Neutrophil (primary cell): ENCODE data around the gene SCLY.

Source experiments
- H3K27ac ChIP-seq: fragments of 200-600 bp; sonication (generic); 2 replicates; pipeline ENCODE4 v1.5.1; 2016; ENCODE audit warnings: mild to moderate bottlenecking, moderate library complexity
- H3K27me3 ChIP-seq: fragments of 200-600 bp; sonication (generic); 2 replicates; pipeline ENCODE4 v1.6.0; 2016; ENCODE audit warnings: mild to moderate bottlenecking
- H3K36me3 ChIP-seq: fragments of 200-600 bp; sonication (generic); 2 replicates; pipeline ENCODE4 v1.5.1; 2017
- H3K4me1 ChIP-seq, 2 experiments: fragments of 200-600 bp in 1 of 2; sonication (generic) in 1 of 2; 1 replicate in 1 of 2; 2 replicates in 1 of 2; pipeline versions ENCODE4 v1.5.1 to v1.6.1; 2013 to 2016; ENCODE audit warnings: low read depth in 1 of 2, low read length in 1 of 2, mild to moderate bottlenecking in 1 of 2, moderate library complexity in 1 of 2; ENCODE audit not compliant: control insufficient read depth in 1 of 2, insufficient read depth in 1 of 2
- H3K4me3 ChIP-seq, 2 experiments: fragments of 200-600 bp in 1 of 2; sonication (generic) in 1 of 2; 1 replicate in 1 of 2; 2 replicates in 1 of 2; pipeline ENCODE4 v1.5.1; 2013 to 2016; ENCODE audit warnings: low read depth in 1 of 2, low read length in 1 of 2, mild to moderate bottlenecking in 1 of 2, moderate library complexity in 1 of 2
- H3K9me3 ChIP-seq: fragments of 200-600 bp; sonication (generic); 2 replicates; pipeline ENCODE4 v1.5.1; 2016
- TF ChIP-seq, protein P1 (sequence below): fragments of 200-600 bp; sonication (generic); IDR thresholded peaks from 2 replicates; pipeline ENCODE4 v1.5.1; 2016; ENCODE audit warnings: antibody characterized with exemption

Gene SCLY

DNA sequence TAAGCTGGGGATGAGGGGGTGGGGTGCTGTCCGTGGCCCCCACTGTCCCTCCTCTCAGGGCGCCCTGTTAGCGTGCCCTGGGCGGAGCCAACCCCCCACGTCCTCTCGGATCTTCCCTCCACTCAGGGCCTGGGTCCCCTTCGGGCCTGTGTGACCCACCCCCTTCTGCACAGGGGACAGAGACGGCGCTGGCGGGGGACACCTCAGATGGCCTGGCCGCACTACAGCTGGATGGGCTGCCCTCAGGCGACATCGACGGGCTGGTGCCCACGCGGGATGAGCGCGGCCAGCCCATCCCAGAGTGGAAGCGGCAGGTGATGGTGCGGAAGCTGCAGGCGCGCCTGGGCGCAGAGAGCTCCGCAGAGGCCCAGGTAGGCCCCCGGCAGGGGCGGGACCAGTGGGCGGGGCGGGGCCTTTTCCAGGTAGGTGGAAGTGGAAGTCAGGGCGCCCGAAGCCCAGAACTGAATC lies 67.8 kb downstream of the SCLY start:
- TF ChIP-seq, protein P1, sequence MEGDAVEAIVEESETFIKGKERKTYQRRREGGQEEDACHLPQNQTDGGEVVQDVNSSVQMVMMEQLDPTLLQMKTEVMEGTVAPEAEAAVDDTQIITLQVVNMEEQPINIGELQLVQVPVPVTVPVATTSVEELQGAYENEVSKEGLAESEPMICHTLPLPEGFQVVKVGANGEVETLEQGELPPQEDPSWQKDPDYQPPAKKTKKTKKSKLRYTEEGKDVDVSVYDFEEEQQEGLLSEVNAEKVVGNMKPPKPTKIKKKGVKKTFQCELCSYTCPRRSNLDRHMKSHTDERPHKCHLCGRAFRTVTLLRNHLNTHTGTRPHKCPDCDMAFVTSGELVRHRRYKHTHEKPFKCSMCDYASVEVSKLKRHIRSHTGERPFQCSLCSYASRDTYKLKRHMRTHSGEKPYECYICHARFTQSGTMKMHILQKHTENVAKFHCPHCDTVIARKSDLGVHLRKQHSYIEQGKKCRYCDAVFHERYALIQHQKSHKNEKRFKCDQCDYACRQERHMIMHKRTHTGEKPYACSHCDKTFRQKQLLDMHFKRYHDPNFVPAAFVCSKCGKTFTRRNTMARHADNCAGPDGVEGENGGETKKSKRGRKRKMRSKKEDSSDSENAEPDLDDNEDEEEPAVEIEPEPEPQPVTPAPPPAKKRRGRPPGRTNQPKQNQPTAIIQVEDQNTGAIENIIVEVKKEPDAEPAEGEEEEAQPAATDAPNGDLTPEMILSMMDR: no peak
- H3K4me1 ChIP-seq: no peaks in the 10 kb centered on the region
- H3K9me3 ChIP-seq: no peaks in the 10 kb centered on the region

DNA sequence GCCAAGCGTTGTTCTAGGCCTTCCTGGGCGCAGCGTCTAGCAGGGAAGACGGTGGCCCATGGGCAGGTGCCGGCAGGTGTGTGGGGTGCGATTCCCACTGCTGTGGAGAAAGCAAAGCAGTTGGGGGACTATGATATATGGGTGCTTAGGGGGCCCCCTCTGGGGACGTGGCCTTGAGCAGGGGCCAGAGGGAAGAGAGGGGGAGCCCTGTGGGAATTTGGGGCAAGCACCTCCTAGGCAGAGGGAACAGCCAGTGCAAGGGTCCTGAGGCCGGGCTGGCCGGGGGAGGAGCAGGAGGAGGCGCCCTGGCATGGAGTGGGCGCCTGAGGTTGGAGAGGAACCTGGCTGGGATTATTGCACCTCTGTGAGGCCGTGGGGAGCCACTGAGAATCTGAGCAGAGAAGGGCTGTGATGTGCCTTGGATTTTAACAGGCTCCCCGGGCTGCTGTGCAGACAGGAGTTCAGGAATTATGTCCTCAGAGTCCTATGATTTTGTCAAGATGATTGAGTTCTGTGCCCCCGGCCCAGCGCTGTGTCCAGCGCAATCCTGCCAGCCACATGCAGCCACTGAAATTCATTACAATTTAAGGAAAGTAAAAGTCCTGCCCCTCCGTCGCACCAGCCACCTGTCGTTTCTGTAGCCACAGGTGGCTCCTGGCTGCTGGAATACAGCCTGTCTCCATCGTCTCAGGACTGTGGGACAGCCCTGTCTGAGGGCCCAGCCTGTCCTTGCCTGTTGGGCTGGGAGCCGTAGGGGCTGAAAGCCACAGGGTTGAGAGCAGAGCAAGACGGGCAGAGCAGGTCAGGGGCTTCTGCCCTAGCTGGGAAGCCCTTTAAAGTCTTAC lies 68.6 kb downstream of the SCLY start:
- H3K4me3 ChIP-seq: no peak overlapping the region
- no peak overlapping the region for H3K27ac ChIP-seq
- H3K27me3 ChIP-seq: peaks cover 12% of the 10 kb centered on the region
- H3K36me3 ChIP-seq: no peaks in the 10 kb centered on the region
- no peaks in the 10 kb centered on the region for H3K9me3 ChIP-seq
- no peaks in the 10 kb centered on the region for H3K4me1 ChIP-seq
- TF ChIP-seq, protein P1: no peak

More for the DNA sequence above, 67.8 kb downstream of the SCLY start:
- Histone ChIP-seq H3K4me3 (no peak overlapping the region), H3K27ac (no peak overlapping the region), H3K36me3 (no peaks in the 10 kb centered on the region), H3K27me3 (peaks cover 12% of the 10 kb centered on the region)

DNA sequence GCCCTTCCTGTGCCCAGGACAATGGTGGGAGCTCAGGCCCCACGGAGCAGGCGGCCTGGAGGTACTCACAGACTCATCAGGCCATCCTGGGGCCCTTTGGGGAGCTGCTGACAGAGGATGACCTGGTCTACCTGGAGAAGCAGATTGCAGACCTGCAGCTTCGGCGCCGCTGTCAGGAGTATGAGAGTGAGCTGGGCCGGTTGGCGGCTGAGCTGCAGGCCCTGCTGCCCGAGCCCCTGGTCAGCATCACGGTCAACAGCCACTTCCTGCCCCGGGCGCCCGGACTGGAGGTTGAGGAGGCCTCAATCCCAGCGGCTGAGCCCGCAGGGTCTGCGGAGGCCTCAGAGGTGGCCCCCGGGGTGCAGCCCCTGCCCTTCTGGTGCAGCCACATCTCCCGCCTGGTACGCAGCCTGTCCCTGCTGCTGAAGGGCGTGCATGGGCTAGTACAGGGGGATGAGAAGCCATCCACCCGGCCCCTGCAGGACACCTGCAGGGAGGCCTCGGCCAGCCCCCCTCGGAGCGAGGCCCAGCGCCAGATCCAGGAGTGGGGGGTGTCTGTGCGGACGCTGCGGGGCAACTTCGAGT lies 69.4 kb downstream of the SCLY start:
- no peak overlapping the region for H3K4me3 ChIP-seq
- H3K36me3 ChIP-seq: no peaks in the 10 kb centered on the region
- TF ChIP-seq, protein P1: no peak
- H3K27ac ChIP-seq: no peak overlapping the region
- H3K27me3 ChIP-seq: peaks cover 12% of the 10 kb centered on the region
- no peaks in the 10 kb centered on the region for H3K9me3 ChIP-seq
- no peaks in the 10 kb centered on the region for H3K4me1 ChIP-seq

DNA sequence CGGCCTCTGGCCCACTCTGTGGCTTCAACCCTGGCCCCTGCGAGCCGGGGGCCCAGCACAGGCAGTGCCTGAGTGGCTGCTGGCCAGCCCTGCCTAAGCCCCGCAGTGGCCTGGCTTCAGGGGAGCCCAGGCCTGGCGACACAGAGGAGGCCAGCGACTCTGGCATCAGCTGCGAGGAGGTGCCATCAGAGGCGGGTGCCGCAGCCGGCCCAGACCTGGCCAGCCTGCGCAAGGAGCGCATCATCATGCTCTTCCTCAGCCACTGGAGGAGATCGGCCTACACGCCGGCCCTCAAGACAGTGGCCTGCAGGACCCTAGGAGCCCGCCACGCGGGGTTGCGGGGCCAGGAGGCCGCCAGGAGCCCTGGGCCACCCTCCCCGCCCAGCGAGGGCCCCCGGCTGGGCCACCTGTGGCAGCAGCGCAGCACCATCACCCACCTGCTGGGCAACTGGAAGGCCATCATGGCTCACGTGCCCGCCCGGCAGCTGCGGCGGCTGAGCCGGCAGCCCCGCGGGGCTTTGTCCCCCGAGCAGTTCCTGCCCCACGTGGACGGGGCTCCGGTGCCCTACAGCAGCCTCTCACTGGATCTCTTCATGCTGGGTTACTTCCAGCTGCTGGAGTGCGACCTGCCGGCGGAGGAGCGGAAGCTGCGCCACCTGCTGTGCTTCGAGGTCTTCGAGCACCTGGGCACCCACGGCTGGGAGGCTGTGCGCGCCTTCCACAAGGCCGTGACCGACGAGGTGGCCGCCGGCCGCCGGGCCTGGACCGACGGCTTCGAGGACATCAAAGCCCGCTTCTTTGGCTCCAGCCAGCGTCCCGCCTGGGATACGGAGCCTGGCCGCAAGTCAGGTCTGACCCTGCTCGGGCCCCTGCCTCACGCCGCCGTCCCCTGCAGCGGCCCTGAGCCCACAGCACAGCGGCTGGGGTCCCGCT lies 70.2 kb downstream of the SCLY start:
- no peaks in the 10 kb centered on the region for H3K36me3 ChIP-seq
- peaks cover 12% of the 10 kb centered on the region for H3K27me3 ChIP-seq
- H3K4me3 ChIP-seq: no peak overlapping the region
- TF ChIP-seq, protein P1: no peak
- H3K27ac ChIP-seq: no peak overlapping the region
- H3K9me3 ChIP-seq: no peaks in the 10 kb centered on the region
- no peaks in the 10 kb centered on the region for H3K4me1 ChIP-seq

DNA sequence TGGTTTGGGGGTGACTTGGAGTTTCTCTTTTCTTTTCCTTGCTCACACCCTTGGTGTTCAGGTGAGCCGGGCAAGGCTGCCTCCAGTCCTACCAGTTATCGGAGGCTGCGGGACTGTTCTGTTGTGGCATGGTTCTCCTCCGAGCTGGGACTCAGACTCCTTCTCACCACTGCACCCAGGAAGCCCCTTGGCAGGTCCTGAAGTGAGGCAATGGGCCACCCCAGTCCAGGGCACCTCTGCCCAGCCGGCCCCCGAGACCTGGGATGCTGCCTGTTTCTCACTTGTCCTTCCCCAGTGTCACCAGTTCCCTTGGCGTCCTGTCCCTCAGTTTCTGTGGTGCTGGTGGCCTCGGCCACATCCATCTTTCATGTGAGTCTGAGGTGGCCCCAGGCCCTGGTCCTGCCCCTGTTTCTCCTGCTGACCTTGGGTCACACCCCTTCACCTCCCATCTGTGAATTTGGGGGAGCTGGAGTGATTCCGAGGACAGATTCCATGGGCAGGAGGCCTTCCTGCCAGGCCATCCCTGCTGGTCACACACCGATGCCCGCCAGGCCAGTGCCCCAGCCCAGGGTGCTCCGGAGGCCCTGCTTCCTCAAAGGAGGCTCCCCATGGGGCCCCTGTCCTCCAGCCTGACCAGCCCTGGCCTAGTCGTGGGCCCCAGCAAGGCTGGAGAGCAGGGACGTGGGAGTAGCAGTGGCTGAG lies 71.1 kb downstream of the SCLY start:
- no peaks in the 10 kb centered on the region for H3K36me3 ChIP-seq
- TF ChIP-seq, protein P1: no peak
- no peak overlapping the region for H3K4me3 ChIP-seq
- no peak overlapping the region for H3K27ac ChIP-seq
- no peaks in the 10 kb centered on the region for H3K9me3 ChIP-seq
- peaks cover 12% of the 10 kb centered on the region for H3K27me3 ChIP-seq
- H3K4me1 ChIP-seq: peaks cover 0 to 1% of the 10 kb centered on the region in 2 experiments
